Parathyroid adenoma (tissue), 2 donors: Measurements from ENCODE around the gene SIN3A.
A peak's percentile ranks its signal among the peaks of the same experiment; 100 is the strongest.

Experiments
- H2AFZ ChIP-seq: fragments of 300-600 bp; sonication (generic); one replicate; pipeline ENCODE4 v1.7.0; 2017; ENCODE audit warnings: antibody characterized with exemption, mild to moderate bottlenecking
- H3K27ac ChIP-seq: fragments of 300-600 bp; sonication (generic); one replicate; pipeline ENCODE4 v1.7.0; 2017
- H3K27me3 ChIP-seq: fragments of 300-600 bp; sonication (generic); one replicate; pipeline ENCODE4 v1.7.0; 2017; ENCODE audit warnings: low read length; ENCODE audit not compliant: control insufficient read depth, insufficient read depth
- H3K36me3 ChIP-seq: fragments of 300-600 bp; sonication (generic); one replicate; pipeline ENCODE4 v1.7.0; 2017; ENCODE audit warnings: low read length; ENCODE audit not compliant: control insufficient read depth, insufficient read depth
- H3K4me1 ChIP-seq: fragments of 300-600 bp; sonication (generic); one replicate; pipeline ENCODE4 v1.7.0; 2017; ENCODE audit warnings: control low read depth
- H3K4me2 ChIP-seq: fragments of 300-600 bp; sonication (generic); one replicate; pipeline ENCODE4 v1.7.0; 2017; ENCODE audit warnings: low read length
- H3K4me3 ChIP-seq: fragments of 300-600 bp; sonication (generic); one replicate; pipeline ENCODE4 v1.7.0; 2017; ENCODE audit warnings: low read depth, low read length
- H3K79me2 ChIP-seq: fragments of 300-600 bp; sonication (generic); one replicate; pipeline ENCODE4 v1.7.0; 2017; ENCODE audit warnings: control low read depth
- H3K9ac ChIP-seq: fragments of 300-600 bp; sonication (generic); one replicate; pipeline ENCODE4 v1.7.0; 2017; ENCODE audit warnings: mild to moderate bottlenecking
- H3K9me3 ChIP-seq: fragments of 300-600 bp; sonication (generic); one replicate; pipeline ENCODE4 v1.7.0; 2017; ENCODE audit warnings: low read length; ENCODE audit not compliant: control insufficient read depth
- CTCF ChIP-seq: fragments of 300-600 bp; sonication (generic); IDR thresholded peaks from one replicate; pipeline ENCODE4 v1.7.0; 2017; ENCODE audit warnings: antibody characterized with exemption, mild to moderate bottlenecking
- donor health status: primary hyperparathyroidism.

Gene SIN3A

GRCh38 chr15:75368689-75369239 is 82.7 kb downstream of the SIN3A start:
- Histone ChIP-seq H3K79me2 (no peaks in the 10 kb centered on the region), H3K4me2 (peak overlapping the region; percentile 67), H3K27ac (peak overlapping the region; percentile 98), H3K4me1 (peaks cover 4% of the 10 kb centered on the region), H3K4me3 (peak overlapping the region; percentile 93), H3K27me3 (no peaks in the 10 kb centered on the region), H3K9me3 (no peaks in the 10 kb centered on the region), H3K36me3 (no peaks in the 10 kb centered on the region), H3K9ac (peak overlapping the region; percentile 90), H2AFZ (peak overlapping the region; percentile 84)
- TF ChIP-seq CTCF: no peak

- Histone ChIP-seq H3K4me1 (peaks cover 4% of the 10 kb centered on the region), H3K27ac (peak within 1 kb of the TSS; percentile 98), H3K36me3 (no peaks in the 10 kb centered on the region), H3K4me3 (peak within 1 kb of the TSS; percentile 93), H3K9me3 (no peaks in the 10 kb centered on the region), H3K9ac (peak within 1 kb of the TSS; percentile 90), H3K79me2 (no peaks in the 10 kb centered on the region), H3K27me3 (no peaks in the 10 kb centered on the region), H3K4me2 (peak within 1 kb of the TSS; percentile 67), H2AFZ (peak within 1 kb of the TSS; percentile 84)
- peak; percentile 56 for TF ChIP-seq CTCF
Observed at GRCh38 chr15:75367913-75368688, 83.4 kb downstream of the SIN3A start, which contains the start of gene MAN2C1. MAN2C1 (minus strand) TSS chr15:75368607; CDS start chr15:75368583, 24 bp downstream.

GRCh38 chr15:75367406-75367912 is 84.0 kb downstream of the SIN3A start:
- peaks cover 4% of the 10 kb centered on the region for H3K4me1 ChIP-seq
- H3K4me2 ChIP-seq: peak overlapping the region; percentile 67
- H3K4me3 ChIP-seq: peak overlapping the region; percentile 93
- no peaks in the 10 kb centered on the region for H3K27me3 ChIP-seq
- no peaks in the 10 kb centered on the region for H3K9me3 ChIP-seq
- no peaks in the 10 kb centered on the region for H3K36me3 ChIP-seq
- peak overlapping the region; percentile 84 for H2AFZ ChIP-seq
- H3K27ac ChIP-seq: peak overlapping the region; percentile 98
- no peak overlapping the region for H3K9ac ChIP-seq
- TF ChIP-seq CTCF: no peak
- H3K79me2 ChIP-seq: no peaks in the 10 kb centered on the region

- no peaks in the 10 kb centered on the region for H3K27me3 ChIP-seq
- no peak overlapping the region for H3K4me3 ChIP-seq
- no peak overlapping the region for H3K27ac ChIP-seq
- no peaks in the 10 kb centered on the region for H3K79me2 ChIP-seq
- H3K4me2 ChIP-seq: no peak overlapping the region
- H3K36me3 ChIP-seq: no peaks in the 10 kb centered on the region
- no peak overlapping the region for H2AFZ ChIP-seq
- H3K9ac ChIP-seq: no peak overlapping the region
- no peak for TF ChIP-seq CTCF
- H3K4me1 ChIP-seq: peaks cover 4% of the 10 kb centered on the region
- H3K9me3 ChIP-seq: no peaks in the 10 kb centered on the region
Observed at GRCh38 chr15:75367006-75367405, 84.5 kb downstream of the SIN3A start.
